Prostate gland (tissue), 2 donors: ENCODE measurements around the gene ADAT1. TPM values are rescaled to one million over a fixed set of nuclear protein-coding genes. Genes with fewer than 3 reads are reported as not detected.

Experiments used
- DNase-seq: peaks from one replicate; pipeline ENCODE4 v3.0.0-alpha.2; 2019; ENCODE audit warnings: low spot score
- H3K27ac ChIP-seq, 2 donors: fragments of 200-600 bp; sonication (generic); 2 replicates each; pipeline ENCODE4 v1.5.1; 2017 to 2019
- H3K27me3 ChIP-seq: fragments of 200-600 bp; sonication (generic); replicated peaks from 2 replicates; pipeline ENCODE4 v1.5.1; 2019; ENCODE audit not compliant: insufficient read depth
- H3K36me3 ChIP-seq, 2 donors: fragments of 200-600 bp; sonication (generic); 1 replicate in 1 of 2; 2 replicates in 1 of 2; pipeline versions ENCODE4 v1.5.1 to v1.8.1; 2017 to 2019
- H3K4me1 ChIP-seq: fragments of 200-600 bp; sonication (generic); replicated peaks from 2 replicates; pipeline ENCODE4 v1.5.1; 2019
- H3K4me3 ChIP-seq, 2 donors: fragments of 200-600 bp; sonication (generic); 2 replicates each; pipeline ENCODE4 v1.5.1; 2017 to 2019
- H3K9me3 ChIP-seq: fragments of 200-600 bp; sonication (generic); 2 replicates; pipeline ENCODE4 v1.5.1; 2017
- POLR2A ChIP-seq: fragments of 450-650 bp; IDR thresholded peaks from one replicate; pipeline ENCODE4 v1.6.1; 2016; ENCODE audit warnings: antibody characterized with exemption, mild to moderate bottlenecking
- POLR2AphosphoS5 ChIP-seq: sonication (generic); formaldehyde crosslinking; IDR thresholded peaks from one replicate; pipeline ENCODE4 v1.6.1; 2017; ENCODE audit warnings: antibody characterized with exemption
- WGBS: methylation state at CpG from one replicate; pipeline ENCODE4 v1.1.5; 2018; 5-methylcytosine and 5-hydroxymethylcytosine counted together
- intact Hi-C: fragments of 100-400 bp; cut with DNase I; formaldehyde crosslinking; loops from one replicate; pipeline ENCODE4 v1.14.2; 2022
- total RNA-seq, 2 donors: library from RNA; depleted of rRNA; stranded (reverse); fragments of >200 nt; gene quantifications; one replicate each; pipeline ENCODE4 v1.1.0, GENCODE V29; 2016
- TF ChIP-seq, protein P1 (sequence below), 4 experiments: fragments of 200-600 bp in 2 of 4; fragments of 450-650 bp in 2 of 4; sonication (generic) in 2 of 4; IDR thresholded peaks; 1 replicate in 3 of 4; 2 replicates in 1 of 4; pipeline ENCODE4 v1.5.1; 2016 to 2019; ENCODE audit warnings: antibody characterized with exemption in 4 of 4, mild to moderate bottlenecking in 2 of 4, moderate library complexity in 2 of 4

ADAT1 gene
- total RNA-seq, 2 donors from 2014 or later = 49.1 to 66.0 TPM

GRCh38 chr16:75647112-75647491 lies 24.0 kb upstream of the ADAT1 start:
- intact Hi-C loops = loop anchor here (5.0 kb wide), 1 partner anchor 80 kb away; the partner anchor contains the start of gene GABARAPL2
- Histone ChIP-seq H3K4me1 (peaks cover 13% of the 10 kb centered on the region), H3K4me3 (peak overlapping the region; percentile 94 to 97), H3K27me3 (no peaks in the 10 kb centered on the region), H3K9me3 (no peaks in the 10 kb centered on the region), H3K36me3 (peaks cover 0 to 7% of the 10 kb centered on the region in 2 donors), H3K27ac (peak overlapping the region; percentile 97 to 99)
- TF ChIP-seq, protein P1, sequence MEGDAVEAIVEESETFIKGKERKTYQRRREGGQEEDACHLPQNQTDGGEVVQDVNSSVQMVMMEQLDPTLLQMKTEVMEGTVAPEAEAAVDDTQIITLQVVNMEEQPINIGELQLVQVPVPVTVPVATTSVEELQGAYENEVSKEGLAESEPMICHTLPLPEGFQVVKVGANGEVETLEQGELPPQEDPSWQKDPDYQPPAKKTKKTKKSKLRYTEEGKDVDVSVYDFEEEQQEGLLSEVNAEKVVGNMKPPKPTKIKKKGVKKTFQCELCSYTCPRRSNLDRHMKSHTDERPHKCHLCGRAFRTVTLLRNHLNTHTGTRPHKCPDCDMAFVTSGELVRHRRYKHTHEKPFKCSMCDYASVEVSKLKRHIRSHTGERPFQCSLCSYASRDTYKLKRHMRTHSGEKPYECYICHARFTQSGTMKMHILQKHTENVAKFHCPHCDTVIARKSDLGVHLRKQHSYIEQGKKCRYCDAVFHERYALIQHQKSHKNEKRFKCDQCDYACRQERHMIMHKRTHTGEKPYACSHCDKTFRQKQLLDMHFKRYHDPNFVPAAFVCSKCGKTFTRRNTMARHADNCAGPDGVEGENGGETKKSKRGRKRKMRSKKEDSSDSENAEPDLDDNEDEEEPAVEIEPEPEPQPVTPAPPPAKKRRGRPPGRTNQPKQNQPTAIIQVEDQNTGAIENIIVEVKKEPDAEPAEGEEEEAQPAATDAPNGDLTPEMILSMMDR (IDR thresholded peaks at IDR 0.05) = no peak
- TF ChIP-seq POLR2AphosphoS5 = no peak
- TF ChIP-seq POLR2A = no peak
- WGBS = under 1% methylated on average over 15 of the region's 18 CpGs
- DNase-seq = no peak

DNA sequence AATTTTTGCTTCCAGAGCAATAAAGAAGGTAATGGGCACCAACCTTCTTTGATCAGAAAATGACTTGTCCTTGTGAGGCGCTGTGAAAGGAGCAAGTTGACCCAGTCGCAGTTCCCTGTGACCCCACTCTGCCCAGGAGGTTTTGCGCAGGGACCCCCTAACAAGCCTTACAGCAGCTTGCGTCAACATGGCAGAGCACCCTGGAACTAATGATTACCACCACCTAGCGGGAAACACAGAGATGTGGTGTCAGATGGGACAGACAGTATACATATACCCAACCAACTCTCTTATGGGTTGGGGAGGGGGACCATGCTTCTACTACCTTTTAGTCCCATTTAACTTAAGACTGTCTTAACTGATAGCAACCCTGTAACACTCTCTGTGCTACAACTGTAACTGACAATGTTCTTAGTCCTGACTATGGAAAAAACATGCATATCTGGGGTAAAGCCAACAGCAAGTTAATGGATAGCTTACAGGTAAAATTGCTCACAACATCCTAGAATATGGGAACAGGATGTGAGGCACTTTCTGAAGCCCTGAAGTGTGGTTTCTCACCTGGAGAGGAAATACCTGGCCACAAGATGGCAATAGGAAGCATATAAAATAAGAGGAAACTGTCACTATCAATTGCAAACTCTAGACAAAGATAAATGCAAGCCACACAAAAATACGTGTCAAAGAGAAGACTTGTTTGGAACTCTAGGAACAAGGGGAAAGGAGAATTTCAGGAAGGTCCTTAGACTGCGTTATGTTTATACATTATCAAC lies 21.3 kb upstream of the ADAT1 start:
- TF ChIP-seq, protein P1 (IDR thresholded peaks at IDR 0.05) = no peak
- no peak for TF ChIP-seq POLR2AphosphoS5
- TF ChIP-seq POLR2A = no peak
- Histone ChIP-seq H3K9me3 (no peaks in the 10 kb centered on the region), H3K36me3 (peaks cover 0 to 18% of the 10 kb centered on the region in 2 donors), H3K27ac (no peak overlapping the region), H3K4me3 (no peak overlapping the region), H3K27me3 (no peaks in the 10 kb centered on the region), H3K4me1 (peaks cover 4% of the 10 kb centered on the region)
- intact Hi-C loops = loop anchor here (5.0 kb wide), 1 partner anchor 77 kb away; the partner anchor contains the start of gene GABARAPL2
- DNase-seq = no peak
- 87% methylated on average over 7 of the region's 7 CpGs for WGBS

DNA sequence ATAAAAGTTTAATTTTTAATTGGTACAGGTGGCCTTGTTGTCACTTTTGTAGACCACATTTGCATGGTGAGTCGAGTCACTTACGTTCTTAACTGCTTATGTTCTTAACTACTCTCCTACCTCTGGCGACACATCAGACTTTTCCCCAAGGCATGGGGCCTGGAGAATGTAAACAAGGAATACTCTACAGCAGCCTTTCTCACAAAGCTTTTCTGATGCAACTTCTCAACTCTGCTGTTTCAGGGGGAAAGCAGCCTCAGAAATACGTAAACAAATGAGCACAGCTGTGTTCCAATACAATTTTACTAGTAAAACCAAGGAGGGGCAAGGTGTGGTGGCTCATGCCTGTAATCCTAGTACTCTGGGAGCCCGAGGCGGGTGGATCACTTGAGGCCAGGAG lies 17.5 kb upstream of the ADAT1 start:
- TF ChIP-seq POLR2A = no peak
- TF ChIP-seq, protein P1 (IDR thresholded peaks at IDR 0.05) = no peak
- TF ChIP-seq POLR2AphosphoS5 = no peak
- Histone ChIP-seq H3K4me1 (peaks cover 4% of the 10 kb centered on the region), H3K36me3 (peaks cover 0 to 21% of the 10 kb centered on the region in 2 donors), H3K4me3 (no peak overlapping the region), H3K9me3 (no peaks in the 10 kb centered on the region), H3K27me3 (no peaks in the 10 kb centered on the region), H3K27ac (no peak overlapping the region)
- DNase-seq = no peak
- intact Hi-C loops = no loop called here
- WGBS = 71% methylated on average over 6 of the region's 6 CpGs

DNA sequence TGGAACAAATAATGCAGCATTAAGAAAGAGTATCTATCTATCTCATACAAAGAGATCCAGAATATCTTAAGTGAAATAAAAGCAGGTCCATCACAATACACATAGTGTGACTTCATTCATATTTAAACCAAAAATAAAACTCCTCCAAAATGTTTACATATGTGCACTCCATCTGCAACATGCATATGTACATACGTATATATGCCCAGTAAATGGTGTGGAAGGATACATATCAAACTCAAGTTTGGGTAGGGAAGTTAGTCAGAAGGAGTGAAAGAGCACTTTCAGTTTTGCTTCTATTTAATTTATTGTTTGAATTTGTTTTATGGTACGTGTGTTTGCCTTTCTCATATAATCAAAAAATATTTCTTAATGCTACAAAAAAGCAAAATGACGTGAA lies 12.0 kb upstream of the ADAT1 start:
- H3K4me3 ChIP-seq = no peak overlapping the region
- no peaks in the 10 kb centered on the region for H3K4me1 ChIP-seq
- intact Hi-C loops = no loop called here
- H3K9me3 ChIP-seq = no peaks in the 10 kb centered on the region
- DNase-seq = no peak
- peaks cover 20 to 34% of the 10 kb centered on the region in 2 donors for H3K36me3 ChIP-seq
- H3K27me3 ChIP-seq = no peaks in the 10 kb centered on the region
- TF ChIP-seq, protein P1 (IDR thresholded peaks at IDR 0.05) = no peak
- TF ChIP-seq POLR2AphosphoS5 = no peak
- TF ChIP-seq POLR2A = no peak
- WGBS = 84% methylated on average over 3 of the region's 3 CpGs
- no peak overlapping the region for H3K27ac ChIP-seq

GRCh38 chr16:75632857-75633256 lies 9.8 kb upstream of the ADAT1 start:
- DNase-seq = no peak
- intact Hi-C loops = no loop called here
- Histone ChIP-seq H3K36me3 (peaks cover 31 to 45% of the 10 kb centered on the region in 2 donors), H3K4me3 (no peak overlapping the region), H3K9me3 (no peaks in the 10 kb centered on the region), H3K27ac (no peak overlapping the region), H3K27me3 (no peaks in the 10 kb centered on the region), H3K4me1 (no peaks in the 10 kb centered on the region)
- TF ChIP-seq POLR2AphosphoS5 (no peak), POLR2A (no peak)
- TF ChIP-seq, protein P1 (IDR thresholded peaks at IDR 0.05) = no peak
- WGBS = 74% methylated on average over 8 of the region's 8 CpGs
